PFSK-1 (cell line): ENCODE data around the gene UTP11.

Source experiments
- FOXP2 ChIP-seq: optimal IDR thresholded peaks from 2 replicates; pipeline ENCODE3; 2011; ENCODE audit warnings: borderline replicate concordance, control low read depth, inconsistent platforms; ENCODE audit not compliant: insufficient read depth; ENCODE audit errors: extremely low read length, extremely low read depth
- POLR2AphosphoS5 ChIP-seq: IDR thresholded peaks from 2 replicates; pipeline ENCODE4 v1.6.1; 2012; ENCODE audit warnings: low read depth, mild to moderate bottlenecking, control low read depth, low read length, moderate library complexity
- REST ChIP-seq, 2 experiments: IDR thresholded peaks; 2 replicates each; pipeline versions ENCODE4 v1.6.1 to v1.8.0; 2011 to 2012; ENCODE audit warnings: low read depth in 2 of 2, low read length in 2 of 2, control low read depth in 1 of 2, inconsistent platforms in 1 of 2, mild to moderate bottlenecking in 1 of 2, moderate library complexity in 1 of 2; ENCODE audit not compliant: insufficient read depth in 1 of 2
- SIN3A ChIP-seq: IDR thresholded peaks from 2 replicates; pipeline ENCODE4 v1.6.1; 2012; ENCODE audit warnings: mild to moderate bottlenecking, low read length, moderate library complexity, borderline replicate concordance; ENCODE audit not compliant: insufficient read depth
- TAF1 ChIP-seq: IDR thresholded peaks from 2 replicates; pipeline ENCODE4 v1.6.1; 2012; ENCODE audit warnings: low read length, control low read depth, borderline replicate concordance; ENCODE audit not compliant: insufficient read depth

GRCh38 chr1:38006008-38006828 lies 6.3 kb upstream of the UTP11 start:
- no peak for TF ChIP-seq POLR2AphosphoS5
- TF ChIP-seq FOXP2: no peak
- TF ChIP-seq REST (IDR thresholded peaks at IDR 0.05; ENCODE audit: insufficient read depth in 1 of 2, low read depth in 2 of 2, low read length in 2 of 2): no peak
- no peak for TF ChIP-seq SIN3A
- TF ChIP-seq TAF1: no peak
